ENCODE results near the gene ATP1A1. TPM values are rescaled to one million over a fixed set of nuclear protein-coding genes. Genes with fewer than 3 reads are reported as not detected.

ATP1A1 gene
- total RNA-seq, 1 donor from 2014 or later: 78.4 TPM

- Mint-ChIP-seq H3K27ac (ENCODE audit: unreplicated experiment) (no peak overlapping the region), H3K36me3 (ENCODE audit: unreplicated experiment) (no peaks in the 10 kb centered on the region), H3K4me1 (ENCODE audit: low read depth, unreplicated experiment) (peaks cover 9% of the 10 kb centered on the region), H3K4me3 (ENCODE audit: unreplicated experiment) (no peak overlapping the region), H3K9me3 (ENCODE audit: unreplicated experiment) (peaks cover 4% of the 10 kb centered on the region), H3K27me3 (ENCODE audit: unreplicated experiment) (no peaks in the 10 kb centered on the region)
- no peak for TF ChIP-seq CTCF (IDR thresholded peaks at IDR 0.05; ENCODE audit: partially characterized antibody, unreplicated experiment)
- DNase-seq: no peak
Measured at GRCh38 chr1:116334868-116335635, 38.0 kb upstream of the ATP1A1 start.

GRCh38 chr1:116335850-116336624 is 37.0 kb upstream of the ATP1A1 start:
- no peak for TF ChIP-seq CTCF (IDR thresholded peaks at IDR 0.05; ENCODE audit: partially characterized antibody, unreplicated experiment)

GRCh38 chr1:116337398-116337797 is 35.6 kb upstream of the ATP1A1 start:
- Mint-ChIP-seq H3K9me3 (ENCODE audit: unreplicated experiment) (peaks cover 3% of the 10 kb centered on the region), H3K27me3 (ENCODE audit: unreplicated experiment) (no peaks in the 10 kb centered on the region), H3K27ac (ENCODE audit: unreplicated experiment) (no peak overlapping the region), H3K4me3 (ENCODE audit: unreplicated experiment) (no peak overlapping the region), H3K36me3 (ENCODE audit: unreplicated experiment) (no peaks in the 10 kb centered on the region), H3K4me1 (ENCODE audit: low read depth, unreplicated experiment) (peaks cover 8% of the 10 kb centered on the region)
- no peak for DNase-seq
- no peak for TF ChIP-seq CTCF (IDR thresholded peaks at IDR 0.05; ENCODE audit: partially characterized antibody, unreplicated experiment)

More at GRCh38 chr1:116335850-116336624, 37.0 kb upstream of the ATP1A1 start:
- Mint-ChIP-seq H3K9me3 (ENCODE audit: unreplicated experiment) (peaks cover 4% of the 10 kb centered on the region), H3K27me3 (ENCODE audit: unreplicated experiment) (no peaks in the 10 kb centered on the region), H3K36me3 (ENCODE audit: unreplicated experiment) (no peaks in the 10 kb centered on the region), H3K4me3 (ENCODE audit: unreplicated experiment) (no peak overlapping the region), H3K27ac (ENCODE audit: unreplicated experiment) (no peak overlapping the region), H3K4me1 (ENCODE audit: low read depth, unreplicated experiment) (peaks cover 9% of the 10 kb centered on the region)
- DNase-seq: no peak

GRCh38 chr1:116338400-116338799 is 34.6 kb upstream of the ATP1A1 start:
- no peak for TF ChIP-seq CTCF (IDR thresholded peaks at IDR 0.05; ENCODE audit: partially characterized antibody, unreplicated experiment)
- no peak for DNase-seq
- no peaks in the 10 kb centered on the region for H3K27me3 Mint-ChIP-seq (ENCODE audit: unreplicated experiment)

More at GRCh38 chr1:116338400-116338799, 34.6 kb upstream of the ATP1A1 start:
- H3K4me3 Mint-ChIP-seq (ENCODE audit: unreplicated experiment): no peak overlapping the region
- no peaks in the 10 kb centered on the region for H3K36me3 Mint-ChIP-seq (ENCODE audit: unreplicated experiment)
- peaks cover 8% of the 10 kb centered on the region for H3K4me1 Mint-ChIP-seq (ENCODE audit: low read depth, unreplicated experiment)
- peaks cover 2% of the 10 kb centered on the region for H3K9me3 Mint-ChIP-seq (ENCODE audit: unreplicated experiment)
- H3K27ac Mint-ChIP-seq (ENCODE audit: unreplicated experiment): no peak overlapping the region

All from glutamatergic neuron (in vitro differentiated cells).